GM19099 (cell line): Measurements from ENCODE around the gene AURKA.
A peak's percentile ranks its signal among the peaks of the same experiment; 100 is the strongest.

ENCODE experiments used
- POLR2A ChIP-seq: IDR thresholded peaks from 3 replicates; pipeline ENCODE4 v1.6.1; 2011; ENCODE audit warnings: low read depth; ENCODE audit not compliant: insufficient read length; ENCODE audit errors: extremely low read depth

The AURKA gene

GRCh38 chr20:56376331-56376730 is 15.7 kb downstream of the AURKA start:
- no peak for TF ChIP-seq POLR2A

DNA sequence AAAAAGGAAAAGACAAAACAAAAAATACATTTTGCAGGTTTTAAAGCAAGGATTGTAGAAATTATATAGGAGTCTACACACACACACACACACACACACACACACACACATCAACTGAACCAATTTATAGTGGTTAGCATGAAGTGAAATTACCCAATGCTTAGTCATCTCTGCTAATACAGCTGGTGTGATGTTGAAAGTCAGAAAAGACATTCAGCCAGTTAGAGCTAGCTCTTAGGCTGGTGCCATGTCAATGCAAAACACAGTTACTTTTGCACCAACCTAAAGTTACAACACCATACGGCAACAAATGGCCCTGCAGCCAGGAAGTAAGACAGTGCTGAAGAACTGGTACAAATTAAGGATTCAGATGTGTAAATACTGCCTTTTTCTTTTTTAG is 18.1 kb downstream of the AURKA start:
- no peak for TF ChIP-seq POLR2A

DNA sequence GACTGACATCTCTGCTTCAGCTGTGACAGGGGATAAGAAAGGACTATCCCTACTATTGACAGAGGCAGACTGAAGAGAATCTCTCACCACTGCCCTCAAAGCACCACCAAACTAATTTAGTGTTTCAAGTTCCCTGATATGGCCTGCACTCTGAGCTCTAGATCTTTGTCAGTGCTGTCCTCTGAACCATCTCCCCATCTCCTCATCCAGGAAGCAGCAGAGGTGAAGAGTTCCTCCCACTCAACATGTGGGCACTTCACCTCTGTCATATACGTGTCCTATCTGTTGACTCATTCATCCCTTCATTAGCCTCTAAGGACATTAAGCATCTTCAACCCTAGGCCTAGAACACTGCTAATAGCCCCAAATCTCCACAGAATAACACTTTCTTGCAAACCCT is 19.2 kb downstream of the AURKA start:
- no peak for TF ChIP-seq POLR2A

GRCh38 chr20:56371977-56372376 is 20.0 kb downstream of the AURKA start:
- TF ChIP-seq POLR2A: no peak

- no peak for TF ChIP-seq POLR2A
These were observed 22.8 kb downstream of the AURKA start for GRCh38 chr20:56369179-56369578.

DNA sequence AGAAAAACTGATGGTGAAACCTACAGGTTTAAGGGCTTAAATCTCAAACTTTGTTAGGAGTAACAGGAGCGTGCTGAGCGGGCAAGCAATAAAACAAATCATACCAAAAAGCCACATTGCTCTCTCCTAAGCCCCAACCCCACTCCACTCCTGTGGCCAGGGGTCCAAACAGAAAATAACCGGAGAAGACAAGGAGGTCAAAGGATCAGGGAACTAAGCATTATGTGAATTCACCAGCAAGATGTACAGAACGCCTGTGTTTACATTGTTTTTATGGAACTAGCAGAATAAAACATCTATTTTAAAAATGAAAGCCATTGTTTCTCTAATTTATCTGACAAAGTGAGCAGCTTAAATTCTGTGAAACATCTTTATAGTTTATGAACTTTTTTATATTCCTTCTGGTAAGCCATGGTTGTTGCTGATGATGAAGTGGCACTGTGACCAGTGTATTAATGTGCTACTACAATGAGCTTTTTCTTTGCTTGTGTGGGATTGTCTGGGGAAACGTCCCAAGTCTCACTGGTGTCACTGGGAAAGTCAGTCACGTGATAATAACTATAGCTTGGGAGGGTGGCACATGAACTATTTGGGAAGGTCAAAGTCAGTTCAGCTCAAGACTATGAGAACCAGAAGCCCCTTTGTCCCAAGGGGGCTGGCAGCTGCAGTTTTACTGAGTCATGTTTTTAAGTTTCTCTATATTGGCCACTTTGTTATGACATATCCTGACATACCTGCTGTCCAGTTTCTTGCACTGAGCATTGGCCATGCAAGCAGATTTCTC is 23.5 kb downstream of the AURKA start:
- no peak for TF ChIP-seq POLR2A

DNA sequence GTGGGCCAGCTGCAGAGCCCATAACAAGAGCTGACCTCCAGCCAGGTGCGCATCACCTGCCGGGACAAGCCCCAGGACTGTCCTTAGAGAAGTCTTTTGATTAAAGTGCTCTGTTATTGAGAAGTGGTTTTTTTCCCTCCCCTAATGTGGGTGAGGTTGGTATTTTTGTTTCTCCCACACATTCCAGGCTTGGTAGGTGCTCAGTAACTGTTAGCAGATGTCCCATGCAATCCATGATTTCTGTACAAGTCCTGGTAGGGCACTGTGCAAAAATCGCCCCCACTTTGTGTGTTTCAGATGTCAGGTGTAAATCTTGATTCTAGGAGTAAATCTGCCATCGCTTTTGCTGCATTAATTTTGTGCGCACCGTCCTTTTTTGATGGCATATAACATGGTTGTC is 28.5 kb downstream of the AURKA start:
- no peak for TF ChIP-seq POLR2A

DNA sequence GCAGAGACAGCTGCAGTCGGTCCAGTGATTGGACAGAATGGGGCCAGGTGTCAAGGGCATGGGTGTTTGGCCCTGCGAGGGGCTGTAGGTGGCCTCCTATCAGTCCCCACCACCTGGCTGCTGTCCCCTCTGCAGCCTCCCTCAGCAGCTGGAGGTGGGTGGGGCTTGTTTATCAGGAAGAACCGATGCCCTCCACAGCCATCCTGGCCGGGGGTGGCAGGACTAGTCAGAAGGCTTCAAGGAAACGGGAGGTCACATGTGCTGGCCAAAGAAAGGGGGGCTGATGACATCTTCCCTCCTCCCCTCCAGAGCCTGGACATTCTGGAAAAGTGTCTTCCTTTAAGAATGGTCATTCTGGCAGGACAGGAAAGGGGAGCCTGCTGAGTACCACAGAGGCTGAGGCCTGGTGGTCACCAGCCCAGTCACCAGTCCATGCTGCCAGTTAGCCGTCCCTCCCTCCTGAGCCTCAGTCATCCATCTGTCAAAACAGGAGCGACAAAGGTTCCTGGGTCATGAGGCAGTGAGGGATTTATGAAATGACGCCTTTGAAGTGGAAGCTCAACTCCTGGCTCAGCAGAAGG is 29.1 kb downstream of the AURKA start:
- no peak for TF ChIP-seq POLR2A

GRCh38 chr20:56361900-56362299 is 30.1 kb downstream of the AURKA start:
- TF ChIP-seq POLR2A: no peak

- no peak for TF ChIP-seq POLR2A
These were observed 31.2 kb downstream of the AURKA start for GRCh38 chr20:56360908-56361205.

- no peak for TF ChIP-seq POLR2A
These were observed 31.7 kb downstream of the AURKA start for GRCh38 chr20:56360133-56360907.

DNA sequence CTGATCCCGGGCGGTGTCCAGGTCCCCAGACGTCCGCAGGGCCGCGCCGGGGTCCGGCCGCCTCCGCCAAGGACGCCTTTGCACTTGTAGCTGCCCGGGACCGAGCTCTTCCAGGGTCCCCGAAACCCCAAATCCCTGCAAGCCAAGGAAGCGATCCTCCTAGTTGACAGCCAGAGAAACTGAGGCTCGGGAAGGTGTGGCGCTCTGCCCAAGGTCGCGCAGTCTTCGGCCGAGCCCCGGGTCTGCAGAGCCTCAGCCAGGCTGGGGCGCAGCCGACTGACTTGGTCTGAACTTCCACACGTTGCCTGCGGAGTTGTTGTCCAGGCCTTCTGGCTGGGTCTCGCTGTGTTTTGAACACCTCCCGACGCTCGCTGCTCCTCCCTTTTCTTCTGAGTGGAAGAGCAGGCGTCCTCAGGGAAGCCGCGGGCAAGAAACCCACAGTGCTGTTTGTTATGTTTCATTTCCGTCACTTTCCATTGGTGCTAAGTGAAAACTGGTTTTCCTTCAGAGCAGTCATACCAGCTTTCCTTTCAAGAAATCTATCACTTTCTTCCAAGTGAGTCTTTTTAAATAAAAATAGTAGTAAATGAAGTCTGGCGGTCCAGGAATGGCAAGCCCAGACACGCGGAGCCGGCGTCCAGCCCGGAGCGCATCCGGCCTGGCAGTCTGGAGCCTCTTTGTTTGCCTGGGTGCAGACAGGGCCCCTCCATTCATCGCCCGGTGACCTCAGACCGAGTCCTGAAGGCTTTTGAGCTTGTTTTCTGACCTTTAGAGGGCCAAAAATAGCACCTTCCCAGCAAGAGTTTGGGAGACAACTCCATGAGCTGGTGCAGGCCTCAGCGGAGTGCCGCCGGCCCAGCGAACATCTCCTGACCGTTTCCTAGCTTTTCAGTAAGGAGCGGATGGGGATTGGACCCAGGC is 32.5 kb downstream of the AURKA start:
- TF ChIP-seq POLR2A: no peak

DNA sequence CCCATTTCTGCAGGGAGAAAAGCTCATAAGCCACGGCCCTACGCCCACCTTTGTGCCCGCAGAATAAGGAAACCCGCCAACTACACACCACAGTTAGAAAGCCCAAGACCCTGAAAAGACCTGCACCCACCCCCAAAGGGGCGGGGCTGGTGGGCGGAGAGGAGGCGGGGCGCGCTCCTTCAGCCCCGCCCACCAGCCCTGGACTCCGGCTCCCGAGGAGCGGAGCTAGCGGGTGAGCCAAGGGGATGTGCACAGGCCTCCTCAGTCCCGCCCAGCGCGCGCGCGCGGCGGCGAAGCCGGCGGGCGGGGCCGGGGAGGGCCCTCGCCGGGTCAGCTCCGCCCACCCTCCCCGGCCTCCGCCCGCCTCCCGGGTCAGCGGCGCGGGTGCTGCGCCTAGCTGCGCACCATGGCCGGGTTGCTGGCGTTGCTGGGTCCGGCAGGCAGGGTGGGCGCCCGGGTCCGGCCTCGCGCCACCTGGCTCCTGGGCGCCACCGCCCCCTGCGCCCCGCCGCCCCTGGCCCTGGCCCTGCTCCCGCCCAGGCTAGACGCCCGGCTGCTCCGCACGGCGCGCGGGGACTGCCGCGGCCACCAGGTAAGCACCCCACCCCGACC is 33.3 kb downstream of the AURKA start, which contains the start of gene FAM210B:
Gene FAM210B, plus strand, starts transcription at position 375 of the 612 bp plus-strand sequence. Its CDS starts 32 bp downstream, at position 407.
- TF ChIP-seq POLR2A: peak; percentile 30

- no peak for TF ChIP-seq POLR2A
These were observed 33.9 kb downstream of the AURKA start for GRCh38 chr20:56358070-56358469.
